Measurements from ENCODE around the gene PFKFB2.

PFKFB2 gene

GRCh38 chr1:207052911-207053769, at the start of gene PFKFB2:
Gene PFKFB2, plus strand, starts transcription at chr1:207053275. Its CDS starts 1,443 bp downstream, at chr1:207054718.
- peak; percentile 90 for DNase-seq (ENCODE audit: low read depth)

GRCh38 chr1:207004931-207005830, 47.9 kb upstream of the PFKFB2 start:
- peak; percentile 52 for DNase-seq (ENCODE audit: low read depth)

GRCh38 chr1:207006083-207006482, 47.0 kb upstream of the PFKFB2 start:
- DNase-seq (ENCODE audit: low read depth): no peak

DNA sequence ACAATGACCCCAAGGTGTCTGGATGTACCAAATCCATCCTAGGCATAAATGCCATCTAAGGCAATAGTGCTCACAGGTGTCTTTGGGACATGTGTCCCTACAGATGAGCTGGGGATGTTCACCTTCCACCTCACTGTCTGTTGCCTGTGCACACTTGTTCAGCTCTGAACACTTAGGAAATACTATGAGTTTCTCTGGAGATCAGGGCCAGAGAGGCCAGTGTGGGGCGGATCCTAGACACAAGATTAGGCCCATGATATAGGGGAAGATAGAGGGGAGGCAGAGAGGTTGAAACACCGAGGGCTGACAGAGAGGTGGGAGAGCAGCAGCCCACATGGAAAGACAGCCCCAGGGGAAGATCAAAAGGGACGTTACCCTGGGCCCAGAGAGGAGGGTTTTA, 46.2 kb upstream of the PFKFB2 start:
- DNase-seq (ENCODE audit: low read depth): no peak

DNA sequence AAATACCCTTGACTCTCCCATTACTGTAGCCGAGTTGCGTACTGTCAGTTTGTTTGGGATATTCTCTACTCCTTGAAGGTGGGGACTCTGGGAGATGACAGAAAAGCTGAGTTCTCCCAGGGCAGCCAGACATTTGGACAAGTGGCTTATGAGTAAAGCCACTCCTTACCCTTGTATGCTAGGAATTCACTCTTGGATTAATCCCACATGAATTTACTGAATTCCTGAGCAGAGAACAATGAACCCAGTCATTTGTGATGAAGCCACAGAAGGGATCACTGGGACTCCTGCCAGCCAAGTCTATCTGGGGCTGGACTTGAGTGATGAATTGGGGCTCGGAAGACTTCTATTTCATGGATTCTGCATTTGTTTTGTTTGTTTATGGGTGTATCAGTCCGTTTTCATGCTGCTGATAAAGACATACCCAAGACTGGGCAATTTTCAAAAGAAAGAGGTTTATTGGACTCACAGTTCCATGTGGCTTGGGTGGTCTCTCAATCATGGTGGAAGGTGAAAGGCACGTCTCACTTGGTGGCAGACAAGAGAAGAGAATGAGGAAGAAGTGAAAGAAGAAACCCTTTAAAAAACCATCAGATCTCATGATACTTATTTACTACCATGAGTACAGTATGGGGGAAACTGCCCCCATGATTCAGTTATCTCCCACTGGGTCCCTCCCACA, 45.6 kb upstream of the PFKFB2 start:
- DNase-seq (ENCODE audit: low read depth): peak; percentile 57

DNA sequence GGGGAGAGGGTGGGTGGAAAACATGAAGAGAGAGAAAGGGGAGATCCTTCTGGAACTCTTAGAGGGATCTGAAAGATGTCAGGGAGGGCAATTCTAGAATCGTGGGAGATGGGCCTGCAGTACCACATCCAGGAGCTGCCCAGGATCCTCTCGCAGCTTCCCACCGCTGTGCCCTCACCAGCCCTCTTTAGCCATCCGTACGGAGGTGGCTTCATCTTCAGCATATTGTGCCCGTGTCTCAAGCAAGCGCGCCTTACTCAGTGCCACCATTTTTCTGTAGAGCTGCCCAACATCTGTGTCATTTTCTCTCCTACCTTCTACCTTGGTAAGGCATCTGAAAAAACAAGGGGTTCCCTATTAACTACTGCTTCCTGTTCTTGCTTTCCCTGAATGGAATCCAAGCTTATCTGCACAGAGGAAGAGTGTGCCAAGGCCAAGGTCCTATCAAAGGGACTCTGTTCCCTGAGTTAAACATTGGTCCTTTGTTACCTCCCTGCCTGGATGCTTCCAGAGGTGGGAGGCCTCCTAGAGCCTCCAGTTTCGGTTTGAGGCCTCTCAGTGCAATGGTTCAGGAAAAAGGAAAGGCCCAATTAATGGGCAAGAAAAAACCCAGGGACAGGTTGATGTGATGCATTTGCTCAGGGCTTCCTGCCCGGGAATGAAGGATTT, 43.8 kb upstream of the PFKFB2 start:
- DNase-seq (ENCODE audit: low read depth): no peak

DNA sequence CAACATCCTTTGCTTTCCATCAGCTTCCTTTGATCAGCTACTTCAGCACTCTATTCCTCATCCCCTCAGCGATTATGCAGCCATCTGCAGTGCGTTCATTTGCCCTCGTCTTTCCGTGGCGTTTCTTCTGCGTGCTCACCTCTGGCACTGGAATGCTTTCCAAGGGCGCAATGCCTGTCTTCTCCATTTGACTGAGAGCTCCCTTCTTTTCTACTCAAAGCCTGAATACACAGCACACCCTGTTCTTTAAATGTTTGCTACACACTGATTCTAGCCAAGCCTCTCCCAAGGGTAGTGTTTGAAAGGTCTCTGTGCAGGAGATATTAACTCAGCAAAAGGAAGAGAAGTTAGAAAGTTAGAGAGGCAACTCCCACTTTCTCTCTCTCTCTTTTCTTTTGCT, 43.1 kb upstream of the PFKFB2 start:
- no peak for DNase-seq (ENCODE audit: low read depth)

DNA sequence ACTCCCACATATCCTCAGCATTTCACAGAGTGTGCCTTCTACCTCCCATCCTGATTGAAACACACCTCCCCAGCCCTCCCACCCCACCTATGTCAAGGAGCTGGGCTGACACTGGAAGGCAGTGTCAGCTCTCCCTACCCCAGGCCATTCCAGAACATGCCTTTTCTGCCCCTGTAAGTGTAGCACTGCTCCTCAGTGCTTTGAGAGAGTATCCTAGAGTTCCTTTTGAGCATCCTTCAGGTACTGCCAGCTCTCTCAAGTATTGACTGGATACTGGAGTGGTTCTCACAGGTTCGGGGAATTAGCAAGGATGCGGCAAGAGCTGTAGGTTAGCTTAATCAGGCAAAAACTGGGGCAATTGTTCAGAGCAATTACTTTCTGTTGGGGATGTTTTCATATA, 42.3 kb upstream of the PFKFB2 start:
- no peak for DNase-seq (ENCODE audit: low read depth)

GRCh38 chr1:207013321-207014085, 39.6 kb upstream of the PFKFB2 start:
- DNase-seq (ENCODE audit: low read depth): no peak

DNA sequence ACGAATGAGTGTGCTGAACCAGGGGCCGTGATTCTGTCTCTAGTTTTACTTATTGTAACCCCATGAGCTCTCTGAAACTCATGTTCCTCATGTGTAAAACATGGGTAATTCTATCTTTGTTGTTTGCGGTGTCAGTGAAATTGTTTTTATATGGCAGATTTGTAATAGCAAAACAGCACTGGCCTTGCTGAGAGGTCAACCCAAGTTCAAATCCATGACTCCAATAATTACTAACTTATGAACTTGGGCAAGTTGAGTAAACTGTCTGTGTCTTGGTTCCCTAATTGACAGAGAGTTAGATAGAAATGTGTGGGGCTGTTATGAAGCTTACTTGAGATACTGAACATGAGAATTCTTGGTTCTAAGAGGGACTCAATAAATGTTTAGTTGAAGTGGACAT, 38.3 kb upstream of the PFKFB2 start:
- DNase-seq (ENCODE audit: low read depth): no peak

- DNase-seq (ENCODE audit: low read depth): no peak
Observed at GRCh38 chr1:207015791-207016190, 37.3 kb upstream of the PFKFB2 start.

GRCh38 chr1:207017615-207018559, 35.2 kb upstream of the PFKFB2 start:
- no peak for DNase-seq (ENCODE audit: low read depth)

GRCh38 chr1:207018707-207019106, 34.4 kb upstream of the PFKFB2 start:
- DNase-seq (ENCODE audit: low read depth): no peak

- DNase-seq (ENCODE audit: low read depth): no peak
Observed at GRCh38 chr1:207019161-207019560, 33.9 kb upstream of the PFKFB2 start.

DNA sequence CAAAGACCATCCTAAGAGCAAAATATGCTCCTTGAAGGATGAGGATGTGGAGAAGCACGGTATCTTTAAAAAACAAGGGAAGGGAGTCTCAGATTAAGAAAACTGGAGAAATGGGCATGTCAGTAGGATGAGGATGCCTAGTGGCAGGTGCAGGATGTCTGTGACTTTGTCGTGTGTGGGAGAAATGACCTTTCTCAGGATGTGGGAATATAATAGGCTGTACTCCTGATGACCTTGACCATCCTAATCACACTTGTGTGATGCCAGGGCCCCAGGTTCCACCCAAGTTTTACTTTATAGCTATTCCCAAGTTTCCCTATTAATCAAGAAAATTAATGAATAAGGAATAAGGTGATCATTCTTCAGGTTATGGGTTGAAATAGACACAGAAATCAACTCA, 33.4 kb upstream of the PFKFB2 start:
- no peak for DNase-seq (ENCODE audit: low read depth)

DNA sequence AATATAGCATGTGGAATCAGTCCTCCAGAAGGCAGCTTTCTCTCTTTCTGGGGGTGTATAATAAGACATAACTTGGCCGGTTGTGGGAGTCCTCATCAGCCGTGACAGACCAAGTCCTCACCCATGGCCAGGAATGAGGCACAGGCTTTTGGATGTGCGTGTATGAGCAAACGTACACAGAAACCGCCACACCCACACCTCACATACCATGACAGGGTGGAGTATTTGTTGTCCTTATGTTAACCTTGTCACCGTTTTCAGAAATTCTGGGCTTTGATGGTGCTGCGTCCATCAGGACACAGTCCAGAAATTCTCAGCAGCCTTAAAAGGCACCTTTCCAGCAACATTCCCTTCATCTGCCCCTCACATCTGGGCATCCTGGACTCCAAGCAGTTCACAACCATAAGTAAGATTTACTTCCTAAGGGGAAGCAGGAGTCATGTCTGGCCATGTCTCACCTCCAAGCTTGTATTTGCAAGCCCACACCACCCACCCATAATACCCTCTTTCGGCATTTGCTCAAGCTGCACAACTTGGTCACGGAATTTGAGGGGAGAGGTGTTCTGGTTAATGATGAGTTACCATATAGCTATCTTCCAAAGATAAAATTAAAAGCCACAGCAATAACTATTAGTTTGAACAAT, 32.9 kb upstream of the PFKFB2 start:
- DNase-seq (ENCODE audit: low read depth): no peak

DNA sequence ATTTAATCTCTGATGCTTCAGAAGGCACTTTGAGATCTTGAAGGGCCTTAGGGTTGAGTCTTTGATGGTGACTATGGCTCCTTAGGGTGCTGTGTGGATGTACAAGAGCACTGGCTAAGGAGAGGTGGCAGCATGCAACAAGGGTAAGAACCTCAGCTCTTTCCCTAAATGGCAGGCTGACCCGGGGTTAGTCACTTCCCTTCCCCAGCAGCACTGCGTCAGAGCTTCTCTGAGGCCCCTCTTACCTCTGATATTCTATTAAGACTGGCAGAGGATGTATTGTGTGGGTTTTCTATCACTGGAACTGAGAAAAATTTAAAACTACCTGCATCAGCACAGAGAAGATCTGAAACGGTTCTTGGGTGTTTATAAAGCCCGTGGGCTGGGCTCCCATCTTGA, 32.4 kb upstream of the PFKFB2 start:
- DNase-seq (ENCODE audit: low read depth): no peak

GRCh38 chr1:207021139-207021861, 31.8 kb upstream of the PFKFB2 start:
- no peak for DNase-seq (ENCODE audit: low read depth)

All from fibroblast of gingiva (primary cell).